ENCODE measurements around the gene TNPO2. TPM values are rescaled to one million over a fixed set of nuclear protein-coding genes. Genes with fewer than 3 reads are reported as not detected.

Gene TNPO2
- total and polyA plus RNA-seq, 2 experiments from 2014 or later: 37.1 to 83.0 TPM

DNA sequence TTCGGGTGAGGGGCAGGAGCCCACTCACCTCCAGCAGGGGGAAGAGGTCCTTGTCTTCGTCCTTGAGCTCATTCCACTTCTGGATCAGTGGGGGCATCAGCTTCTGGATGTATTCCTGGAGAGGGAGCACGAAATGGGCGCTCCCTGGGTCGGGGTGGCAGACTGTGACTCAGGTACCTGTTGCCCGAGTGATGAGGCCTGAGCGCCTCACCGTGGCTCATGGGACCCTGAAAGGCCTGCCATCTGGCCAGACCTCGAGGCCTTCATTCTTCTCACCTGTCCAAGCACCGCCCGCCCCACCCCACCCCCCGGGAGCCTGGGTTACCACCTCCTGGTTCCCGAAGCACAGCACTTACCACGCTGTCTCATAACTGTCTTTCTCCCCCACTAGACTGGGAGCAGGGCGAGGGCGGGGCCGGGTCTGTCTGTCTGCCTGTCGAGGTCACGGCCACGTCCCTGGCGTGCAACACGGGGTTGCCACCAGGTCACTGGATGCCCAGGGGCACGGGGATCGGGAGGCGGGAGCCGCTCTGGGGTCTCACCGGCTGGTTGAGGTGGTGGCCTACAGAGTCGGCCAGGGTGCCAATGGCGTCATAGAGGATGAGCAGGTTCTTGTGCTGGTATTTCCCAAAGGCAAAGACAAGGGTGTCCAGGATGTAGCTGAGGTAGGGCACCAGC, 17.9 kb downstream of the TNPO2 start:
- no peaks in the 10 kb centered on the region for H3K27me3 ChIP-seq (ENCODE audit: insufficient read depth)
- peaks cover 61% of the 10 kb centered on the region for H3F3A ChIP-seq (replicated peaks; ENCODE audit: low read depth)
- Mint-ChIP-seq H3K9me3 (no peaks in the 10 kb centered on the region), H3K4me3 (no peak overlapping the region), H3K4me1 (peaks cover 9% of the 10 kb centered on the region; the same call in 2 of the 3 replicates), H3K36me3 (ENCODE audit: low read depth) (peaks cover 93% of the 10 kb centered on the region), H3K27me3 (ENCODE audit: insufficient read depth, low read depth, poor library complexity) (peaks cover 15% of the 10 kb centered on the region), H3K27ac (peak overlapping the region; percentile 59; the same call in 1 of the 2 replicates)
- no peak overlapping the region for H3K4me2 ChIP-seq
- H4K20me1 ChIP-seq (replicated peaks; ENCODE audit: insufficient read depth): peaks cover 26% of the 10 kb centered on the region
- peaks cover 75% of the 10 kb centered on the region for H3K36me3 ChIP-seq (ENCODE audit: insufficient read depth)
- H2AFZ ChIP-seq: no peak overlapping the region
- no peaks in the 10 kb centered on the region for H3K9me2 ChIP-seq (ENCODE audit: insufficient read depth)
- peaks cover 4% of the 10 kb centered on the region; the same call in 1 of the 2 replicates for H3K79me2 ChIP-seq (replicated peaks; ENCODE audit: insufficient read depth)
- DNase-seq (ENCODE audit: low spot score): no peak
- no peak for ATAC-seq
- H3K27ac ChIP-seq (ENCODE audit: low read depth): no peak overlapping the region
- H3K4me1 ChIP-seq (ENCODE audit: insufficient read depth): no peaks in the 10 kb centered on the region
- TF ChIP-seq, protein P1, sequence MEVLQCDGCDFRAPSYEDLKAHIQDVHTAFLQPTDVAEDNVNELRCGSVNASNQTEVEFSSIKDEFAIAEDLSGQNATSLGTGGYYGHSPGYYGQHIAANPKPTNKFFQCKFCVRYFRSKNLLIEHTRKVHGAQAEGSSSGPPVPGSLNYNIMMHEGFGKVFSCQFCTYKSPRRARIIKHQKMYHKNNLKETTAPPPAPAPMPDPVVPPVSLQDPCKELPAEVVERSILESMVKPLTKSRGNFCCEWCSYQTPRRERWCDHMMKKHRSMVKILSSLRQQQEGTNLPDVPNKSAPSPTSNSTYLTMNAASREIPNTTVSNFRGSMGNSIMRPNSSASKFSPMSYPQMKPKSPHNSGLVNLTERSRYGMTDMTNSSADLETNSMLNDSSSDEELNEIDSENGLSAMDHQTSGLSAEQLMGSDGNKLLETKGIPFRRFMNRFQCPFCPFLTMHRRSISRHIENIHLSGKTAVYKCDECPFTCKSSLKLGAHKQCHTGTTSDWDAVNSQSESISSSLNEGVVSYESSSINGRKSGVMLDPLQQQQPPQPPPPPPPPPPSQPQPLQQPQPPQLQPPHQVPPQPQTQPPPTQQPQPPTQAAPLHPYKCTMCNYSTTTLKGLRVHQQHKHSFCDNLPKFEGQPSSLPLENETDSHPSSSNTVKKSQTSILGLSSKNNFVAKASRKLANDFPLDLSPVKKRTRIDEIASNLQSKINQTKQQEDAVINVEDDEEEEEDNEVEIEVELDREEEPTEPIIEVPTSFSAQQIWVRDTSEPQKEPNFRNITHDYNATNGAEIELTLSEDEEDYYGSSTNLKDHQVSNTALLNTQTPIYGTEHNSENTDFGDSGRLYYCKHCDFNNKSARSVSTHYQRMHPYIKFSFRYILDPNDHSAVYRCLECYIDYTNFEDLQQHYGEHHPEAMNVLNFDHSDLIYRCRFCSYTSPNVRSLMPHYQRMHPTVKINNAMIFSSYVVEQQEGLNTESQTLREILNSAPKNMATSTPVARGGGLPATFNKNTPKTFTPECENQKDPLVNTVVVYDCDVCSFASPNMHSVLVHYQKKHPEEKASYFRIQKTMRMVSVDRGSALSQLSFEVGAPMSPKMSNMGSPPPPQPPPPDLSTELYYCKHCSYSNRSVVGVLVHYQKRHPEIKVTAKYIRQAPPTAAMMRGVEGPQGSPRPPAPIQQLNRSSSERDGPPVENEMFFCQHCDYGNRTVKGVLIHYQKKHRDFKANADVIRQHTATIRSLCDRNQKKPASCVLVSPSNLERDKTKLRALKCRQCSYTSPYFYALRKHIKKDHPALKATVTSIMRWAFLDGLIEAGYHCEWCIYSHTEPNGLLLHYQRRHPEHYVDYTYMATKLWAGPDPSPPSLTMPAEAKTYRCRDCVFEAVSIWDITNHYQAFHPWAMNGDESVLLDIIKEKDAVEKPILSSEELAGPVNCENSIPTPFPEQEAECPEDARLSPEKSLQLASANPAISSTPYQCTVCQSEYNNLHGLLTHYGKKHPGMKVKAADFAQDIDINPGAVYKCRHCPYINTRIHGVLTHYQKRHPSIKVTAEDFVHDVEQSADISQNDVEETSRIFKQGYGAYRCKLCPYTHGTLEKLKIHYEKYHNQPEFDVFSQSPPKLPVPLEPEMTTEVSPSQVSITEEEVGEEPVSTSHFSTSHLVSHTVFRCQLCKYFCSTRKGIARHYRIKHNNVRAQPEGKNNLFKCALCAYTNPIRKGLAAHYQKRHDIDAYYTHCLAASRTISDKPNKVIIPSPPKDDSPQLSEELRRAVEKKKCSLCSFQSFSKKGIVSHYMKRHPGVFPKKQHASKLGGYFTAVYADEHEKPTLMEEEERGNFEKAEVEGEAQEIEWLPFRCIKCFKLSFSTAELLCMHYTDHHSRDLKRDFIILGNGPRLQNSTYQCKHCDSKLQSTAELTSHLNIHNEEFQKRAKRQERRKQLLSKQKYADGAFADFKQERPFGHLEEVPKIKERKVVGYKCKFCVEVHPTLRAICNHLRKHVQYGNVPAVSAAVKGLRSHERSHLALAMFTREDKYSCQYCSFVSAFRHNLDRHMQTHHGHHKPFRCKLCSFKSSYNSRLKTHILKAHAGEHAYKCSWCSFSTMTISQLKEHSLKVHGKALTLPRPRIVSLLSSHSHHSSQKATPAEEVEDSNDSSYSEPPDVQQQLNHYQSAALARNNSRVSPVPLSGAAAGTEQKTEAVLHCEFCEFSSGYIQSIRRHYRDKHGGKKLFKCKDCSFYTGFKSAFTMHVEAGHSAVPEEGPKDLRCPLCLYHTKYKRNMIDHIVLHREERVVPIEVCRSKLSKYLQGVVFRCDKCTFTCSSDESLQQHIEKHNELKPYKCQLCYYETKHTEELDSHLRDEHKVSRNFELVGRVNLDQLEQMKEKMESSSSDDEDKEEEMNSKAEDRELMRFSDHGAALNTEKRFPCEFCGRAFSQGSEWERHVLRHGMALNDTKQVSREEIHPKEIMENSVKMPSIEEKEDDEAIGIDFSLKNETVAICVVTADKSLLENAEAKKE (CRISPR knock-in tag; IDR thresholded peaks at IDR 0.05): no peak
- TF ChIP-seq JUNB (IDR thresholded peaks at IDR 0.05; ENCODE audit: unreplicated experiment) (no peak), NANOG (IDR thresholded peaks at IDR 0.05; ENCODE audit: borderline replicate concordance) (no peak), EZH2phosphoT487 (IDR thresholded peaks at IDR 0.05; ENCODE audit: unreplicated experiment) (no peak), STAT1 (IDR thresholded peaks at IDR 0.05; ENCODE audit: unreplicated experiment) (no peak)
- TF ChIP-seq, protein P2, sequence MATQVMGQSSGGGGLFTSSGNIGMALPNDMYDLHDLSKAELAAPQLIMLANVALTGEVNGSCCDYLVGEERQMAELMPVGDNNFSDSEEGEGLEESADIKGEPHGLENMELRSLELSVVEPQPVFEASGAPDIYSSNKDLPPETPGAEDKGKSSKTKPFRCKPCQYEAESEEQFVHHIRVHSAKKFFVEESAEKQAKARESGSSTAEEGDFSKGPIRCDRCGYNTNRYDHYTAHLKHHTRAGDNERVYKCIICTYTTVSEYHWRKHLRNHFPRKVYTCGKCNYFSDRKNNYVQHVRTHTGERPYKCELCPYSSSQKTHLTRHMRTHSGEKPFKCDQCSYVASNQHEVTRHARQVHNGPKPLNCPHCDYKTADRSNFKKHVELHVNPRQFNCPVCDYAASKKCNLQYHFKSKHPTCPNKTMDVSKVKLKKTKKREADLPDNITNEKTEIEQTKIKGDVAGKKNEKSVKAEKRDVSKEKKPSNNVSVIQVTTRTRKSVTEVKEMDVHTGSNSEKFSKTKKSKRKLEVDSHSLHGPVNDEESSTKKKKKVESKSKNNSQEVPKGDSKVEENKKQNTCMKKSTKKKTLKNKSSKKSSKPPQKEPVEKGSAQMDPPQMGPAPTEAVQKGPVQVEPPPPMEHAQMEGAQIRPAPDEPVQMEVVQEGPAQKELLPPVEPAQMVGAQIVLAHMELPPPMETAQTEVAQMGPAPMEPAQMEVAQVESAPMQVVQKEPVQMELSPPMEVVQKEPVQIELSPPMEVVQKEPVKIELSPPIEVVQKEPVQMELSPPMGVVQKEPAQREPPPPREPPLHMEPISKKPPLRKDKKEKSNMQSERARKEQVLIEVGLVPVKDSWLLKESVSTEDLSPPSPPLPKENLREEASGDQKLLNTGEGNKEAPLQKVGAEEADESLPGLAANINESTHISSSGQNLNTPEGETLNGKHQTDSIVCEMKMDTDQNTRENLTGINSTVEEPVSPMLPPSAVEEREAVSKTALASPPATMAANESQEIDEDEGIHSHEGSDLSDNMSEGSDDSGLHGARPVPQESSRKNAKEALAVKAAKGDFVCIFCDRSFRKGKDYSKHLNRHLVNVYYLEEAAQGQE (IDR thresholded peaks at IDR 0.05; ENCODE audit: unreplicated experiment): no peak
- TF ChIP-seq, protein P3, sequence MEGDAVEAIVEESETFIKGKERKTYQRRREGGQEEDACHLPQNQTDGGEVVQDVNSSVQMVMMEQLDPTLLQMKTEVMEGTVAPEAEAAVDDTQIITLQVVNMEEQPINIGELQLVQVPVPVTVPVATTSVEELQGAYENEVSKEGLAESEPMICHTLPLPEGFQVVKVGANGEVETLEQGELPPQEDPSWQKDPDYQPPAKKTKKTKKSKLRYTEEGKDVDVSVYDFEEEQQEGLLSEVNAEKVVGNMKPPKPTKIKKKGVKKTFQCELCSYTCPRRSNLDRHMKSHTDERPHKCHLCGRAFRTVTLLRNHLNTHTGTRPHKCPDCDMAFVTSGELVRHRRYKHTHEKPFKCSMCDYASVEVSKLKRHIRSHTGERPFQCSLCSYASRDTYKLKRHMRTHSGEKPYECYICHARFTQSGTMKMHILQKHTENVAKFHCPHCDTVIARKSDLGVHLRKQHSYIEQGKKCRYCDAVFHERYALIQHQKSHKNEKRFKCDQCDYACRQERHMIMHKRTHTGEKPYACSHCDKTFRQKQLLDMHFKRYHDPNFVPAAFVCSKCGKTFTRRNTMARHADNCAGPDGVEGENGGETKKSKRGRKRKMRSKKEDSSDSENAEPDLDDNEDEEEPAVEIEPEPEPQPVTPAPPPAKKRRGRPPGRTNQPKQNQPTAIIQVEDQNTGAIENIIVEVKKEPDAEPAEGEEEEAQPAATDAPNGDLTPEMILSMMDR (conservative IDR thresholded peaks at IDR 0.05; ENCODE audit: low read depth in 2 of 2): no peak
- H3K4me3 ChIP-seq: no peak overlapping the region

Measured in GM23338 (cell line).